Heart right ventricle (tissue), 16 donors: ENCODE data around the gene MEGF9. TPM values are rescaled to one million over a fixed set of nuclear protein-coding genes. Genes with fewer than 3 reads are reported as not detected.

Experiments
- ATAC-seq, 8 donors: fragments of 200-7000 bp; cut with Tn5 transposase; one replicate each; pipeline ENCODE4 v1.9.1; 2020; ENCODE audit warnings: mild to moderate bottlenecking in 8 of 8, moderate library complexity in 8 of 8, moderate number of reproducible peaks in 1 of 8
- DNase-seq, 2 donors: peaks; one replicate each; pipeline ENCODE4 v3.0.0-alpha.2; 2020
- H3K27ac ChIP-seq, 10 donors: fragments of 200-600 bp; sonication (generic) in 2 of 10; one replicate each; pipeline versions ENCODE4 v1.5.0 to v1.8.0; 2020 to 2022; ENCODE audit warnings: mild to moderate bottlenecking in 3 of 10
- H3K27me3 ChIP-seq, 7 donors: fragments of 200-600 bp; one replicate each; pipeline ENCODE4 v1.8.0; 2021 to 2022; ENCODE audit warnings: mild to moderate bottlenecking in 2 of 7
- H3K36me3 ChIP-seq, 9 donors: fragments of 200-600 bp; sonication (generic) in 1 of 9; one replicate each; pipeline versions ENCODE4 v1.5.0 to v1.8.0; 2020 to 2022; ENCODE audit warnings: mild to moderate bottlenecking in 2 of 9
- H3K4me1 ChIP-seq, 9 donors: fragments of 200-600 bp; sonication (generic) in 1 of 9; one replicate each; pipeline versions ENCODE4 v1.5.0 to v1.8.0; 2020 to 2022; ENCODE audit warnings: mild to moderate bottlenecking in 4 of 9
- H3K4me3 ChIP-seq, 10 donors: fragments of 200-600 bp; sonication (generic) in 2 of 10; one replicate each; pipeline versions ENCODE4 v1.5.0 to v1.8.0; 2020 to 2022; ENCODE audit warnings: mild to moderate bottlenecking in 7 of 10, moderate library complexity in 2 of 10
- H3K9me3 ChIP-seq, 11 donors: fragments of 200-600 bp in 10 of 11; sonication (generic) in 2 of 11; one replicate each; pipeline versions ENCODE4 v1.5.0 to v1.8.0; 2013 to 2022; ENCODE audit warnings: mild to moderate bottlenecking in 2 of 11, control low read depth in 1 of 11, moderate library complexity in 1 of 11
- CTCF ChIP-seq, 9 donors: fragments of 200-600 bp; sonication (generic) in 2 of 9; IDR thresholded peaks; one replicate each; pipeline versions ENCODE4 v1.5.0 to v1.8.0; 2021 to 2022; ENCODE audit warnings: antibody characterized with exemption in 9 of 9, mild to moderate bottlenecking in 5 of 9, moderate library complexity in 1 of 9
- WGBS, 2 donors: extraction: QIAGEN DNeasy Blood & Tissue Kit; methylation state at CpG; one replicate each; pipeline ENCODE4 v1.1.7; 2013; ENCODE audit warnings: inconsistent platforms in 1 of 2; 5-methylcytosine and 5-hydroxymethylcytosine counted together
- intact Hi-C, 10 donors: fragments of 100-400 bp; cut with DNase I; formaldehyde crosslinking; loops; one replicate each; pipeline versions ENCODE4 v1.11.1 to v1.14.2; 2022
- polyA plus RNA-seq, 2 donors: library from polyadenylated mRNA; stranded (reverse); fragments of 200-250 nt; gene quantifications; one replicate each; pipeline ENCODE4 v1.2.3, GENCODE V29; 2013
- total RNA-seq, 10 donors: library from RNA; stranded (reverse); fragmentation: NEBNext Ultra II Directional in 3 of 10; extraction: Animal tissue kit (Norgen Biotek cat#: 25700) in 3 of 10; gene quantifications; one replicate each; pipeline versions ENCODE4 v1.2.1 to v1.2.4, GENCODE V29; 2021 to 2023
- donor health status: Arrhythmogenic right ventricular cardiomyopathy.
- donor health status: ischemic (EF 13 %, LVEDD 7.1; RV severe dilation, severe dysfunction).
- donor health status: healthy with polysubstance abuse.
- donor health status: DM: no; HTN: yes; CAD: no.
- donor health status: DM: no; HTN: no; CAD: no.
- donor health status: ischemic (EF 25% LVEDD 6.9; RV normal size, moderate dysfunction).
- donor health status: ischemic (EF 25% LVEDD 5.7; RV mildly dilated, moderate dysfunction).
- donor health status: healthy.
- donor health status: DM: yes; HTN: yes; CAD: no.
- donor health status: Ischemic cardiomyopathy.
- donor health status: ischemic (EF 35%, LVEDD 5.7; RV mildly dilated, moderate dysfunction).
- donor health status: nonischemic (EF 11% LVEDD 7.7; RV severe dilation, severe dysfunction).
- donor health status: DM: yes; HTN: yes; CAD: no.
- donor health status: PGD.
- donor health status: ischemic (EF 29% LVEDD 5.4; RV normal size, mild dysfunction).
- donor health status: nonischemic (EF 23%, LVEDD 6.1; RV moderate dilation, normal function).

Gene MEGF9
- total and polyA plus RNA-seq, 12 donors, result 3.0 to 39.1 (median 8.5) TPM

GRCh38 chr9:120648581-120649197 is 65.6 kb downstream of the MEGF9 start:
- no peak for TF ChIP-seq CTCF (IDR thresholded peaks at IDR 0.05)
- no peak overlapping the region for H3K4me3 ChIP-seq
- peaks cover 0 to 17% (median 0%) of the 10 kb centered on the region in 9 donors for H3K4me1 ChIP-seq
- no peaks in the 10 kb centered on the region for H3K9me3 ChIP-seq
- H3K27me3 ChIP-seq, result no peaks in the 10 kb centered on the region
- intact Hi-C loops, result no loop called here
- ATAC-seq (no peak), DNase-seq (no peak)
- no peak overlapping the region for H3K27ac ChIP-seq
- no peaks in the 10 kb centered on the region for H3K36me3 ChIP-seq
- 94 to 98% methylated on average over 3 of the region's 3 CpGs for WGBS, 2 donors

GRCh38 chr9:120646948-120647347 is 67.3 kb downstream of the MEGF9 start:
- no peaks in the 10 kb centered on the region for H3K27me3 ChIP-seq
- H3K27ac ChIP-seq, result no peak overlapping the region
- H3K9me3 ChIP-seq, result no peaks in the 10 kb centered on the region
- no peak for TF ChIP-seq CTCF (IDR thresholded peaks at IDR 0.05)
- DNase-seq (no peak), ATAC-seq (no peak)
- no peak overlapping the region for H3K4me3 ChIP-seq
- no peaks in the 10 kb centered on the region for H3K36me3 ChIP-seq
- H3K4me1 ChIP-seq, result peaks cover 0 to 13% (median 0%) of the 10 kb centered on the region in 9 donors
- intact Hi-C loops, result no loop called here
- 97 to 99% methylated on average over 4 of the region's 4 CpGs for WGBS, 2 donors

GRCh38 chr9:120645760-120646159 is 68.5 kb downstream of the MEGF9 start:
- Histone ChIP-seq H3K27ac (no peak overlapping the region), H3K9me3 (no peaks in the 10 kb centered on the region), H3K36me3 (no peaks in the 10 kb centered on the region), H3K27me3 (no peaks in the 10 kb centered on the region), H3K4me3 (no peak overlapping the region), H3K4me1 (peaks cover 0 to 13% (median 0%) of the 10 kb centered on the region in 9 donors)
- WGBS, 2 donors, result 95 to 96% methylated on average over 1 of the region's 1 CpG
- no peak for ATAC-seq
- no peak for TF ChIP-seq CTCF (IDR thresholded peaks at IDR 0.05)
- intact Hi-C loops, result no loop called here
- DNase-seq, result no peak

- ATAC-seq (no peak), DNase-seq (no peak)
- no peak for TF ChIP-seq CTCF (IDR thresholded peaks at IDR 0.05)
- H3K27ac ChIP-seq, result no peak overlapping the region
- no peaks in the 10 kb centered on the region for H3K36me3 ChIP-seq
- no peak overlapping the region for H3K4me3 ChIP-seq
- H3K9me3 ChIP-seq, result no peaks in the 10 kb centered on the region
- peaks cover 0 to 7% (median 0%) of the 10 kb centered on the region in 9 donors for H3K4me1 ChIP-seq
- intact Hi-C loops, result no loop called here
- H3K27me3 ChIP-seq, result no peaks in the 10 kb centered on the region
Measured at GRCh38 chr9:120643061-120643460, 71.2 kb downstream of the MEGF9 start.
